AG20443 (cell line): ENCODE data around the gene GRM7.
"Not testable (repeated sequence)": the region's sequence is repeated elsewhere in the genome, so short reads cannot be mapped to it uniquely, and the experiment has no call there.

ENCODE experiments used
- DNase-seq: peaks from one replicate; pipeline ENCODE4 v3.0.0; 2012; ENCODE audit warnings: low spot score, mixed read lengths

GRM7 gene

GRCh38 chr3:6860954-6861624 is at the start of gene GRM7:
Gene GRM7, plus strand, starts transcription at chr3:6861115.
- DNase-seq = no peak

- no peak for DNase-seq
Observed at GRCh38 chr3:6821411-6821810, 39.5 kb upstream of the GRM7 start.

DNA sequence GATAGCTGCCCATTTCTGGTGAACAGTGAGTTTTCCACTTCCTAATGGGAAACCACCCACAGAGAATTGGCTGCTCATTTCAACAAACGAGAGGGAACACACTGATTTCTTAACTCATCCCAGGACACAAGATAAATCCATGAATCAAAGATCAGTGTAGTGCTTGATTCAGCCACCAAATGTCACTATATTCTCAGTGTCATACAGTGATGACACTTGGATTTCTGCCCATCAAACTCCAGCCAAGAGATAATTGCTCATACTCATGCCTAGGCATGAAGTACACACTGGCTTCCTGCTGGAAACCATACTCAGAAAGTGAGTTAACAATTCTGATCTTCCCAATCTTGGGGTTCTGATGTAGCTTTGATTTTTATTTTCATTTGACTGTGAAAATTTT is 35.4 kb upstream of the GRM7 start:
- no peak for DNase-seq

GRCh38 chr3:6827453-6827852 is 33.5 kb upstream of the GRM7 start:
- DNase-seq = no peak

DNA sequence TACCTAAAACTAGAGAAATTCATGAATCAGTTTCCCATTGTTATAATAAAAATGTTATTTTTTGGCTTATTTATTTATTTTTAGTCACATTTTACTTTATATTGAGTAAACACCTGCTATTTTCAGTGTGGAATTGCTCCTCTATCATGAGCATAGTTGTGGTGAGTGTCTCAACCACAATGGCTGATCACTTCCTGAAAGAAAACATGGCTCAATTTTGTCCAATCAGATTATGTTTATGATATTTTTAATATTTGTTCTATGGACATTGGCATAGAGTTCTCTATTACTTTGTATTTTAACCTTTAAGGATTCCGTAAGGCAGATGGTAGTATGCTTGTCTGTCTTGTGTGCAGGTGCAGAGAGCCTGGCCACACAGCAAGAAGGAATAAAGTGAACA is 16.2 kb upstream of the GRM7 start:
- DNase-seq = no peak

DNA sequence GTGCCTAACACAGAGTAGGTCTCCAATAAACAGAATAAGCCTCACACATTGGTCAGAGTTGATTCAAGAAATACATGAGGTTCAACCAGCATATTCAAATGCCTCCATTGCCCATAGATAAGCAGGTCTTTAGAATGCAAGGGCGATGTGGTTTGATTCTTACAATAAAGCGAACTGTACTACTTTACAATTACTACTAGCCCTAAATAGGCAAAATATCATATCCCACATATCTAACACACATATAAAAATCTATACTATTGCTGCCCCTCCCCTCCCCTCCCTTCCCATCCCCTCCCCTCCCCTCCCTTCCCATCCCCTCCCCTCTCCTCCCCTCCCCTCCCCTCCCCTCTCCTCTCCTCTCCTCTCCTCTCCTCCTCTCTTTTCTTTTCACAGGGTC is 6.7 kb upstream of the GRM7 start:
- no peak for DNase-seq

DNA sequence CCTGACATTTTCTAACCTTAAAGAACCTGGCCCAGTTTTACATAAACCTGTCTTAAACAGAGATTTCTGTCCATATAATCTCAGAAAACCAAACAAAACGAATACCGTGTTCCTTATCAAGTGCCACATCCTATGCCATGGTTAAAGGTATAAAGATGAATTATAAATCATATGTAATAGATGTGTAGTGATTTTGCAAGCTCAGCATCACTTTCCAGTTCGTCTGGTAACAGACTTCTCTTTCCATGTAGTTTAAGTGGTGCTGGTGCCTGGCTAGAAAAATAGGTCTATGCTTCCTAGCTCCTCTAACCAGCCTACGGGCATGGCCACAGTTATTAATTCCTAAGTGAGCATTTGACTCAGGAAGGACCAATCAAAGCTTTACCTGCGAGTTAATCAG is 3.4 kb upstream of the GRM7 start:
- no peak for DNase-seq

DNA sequence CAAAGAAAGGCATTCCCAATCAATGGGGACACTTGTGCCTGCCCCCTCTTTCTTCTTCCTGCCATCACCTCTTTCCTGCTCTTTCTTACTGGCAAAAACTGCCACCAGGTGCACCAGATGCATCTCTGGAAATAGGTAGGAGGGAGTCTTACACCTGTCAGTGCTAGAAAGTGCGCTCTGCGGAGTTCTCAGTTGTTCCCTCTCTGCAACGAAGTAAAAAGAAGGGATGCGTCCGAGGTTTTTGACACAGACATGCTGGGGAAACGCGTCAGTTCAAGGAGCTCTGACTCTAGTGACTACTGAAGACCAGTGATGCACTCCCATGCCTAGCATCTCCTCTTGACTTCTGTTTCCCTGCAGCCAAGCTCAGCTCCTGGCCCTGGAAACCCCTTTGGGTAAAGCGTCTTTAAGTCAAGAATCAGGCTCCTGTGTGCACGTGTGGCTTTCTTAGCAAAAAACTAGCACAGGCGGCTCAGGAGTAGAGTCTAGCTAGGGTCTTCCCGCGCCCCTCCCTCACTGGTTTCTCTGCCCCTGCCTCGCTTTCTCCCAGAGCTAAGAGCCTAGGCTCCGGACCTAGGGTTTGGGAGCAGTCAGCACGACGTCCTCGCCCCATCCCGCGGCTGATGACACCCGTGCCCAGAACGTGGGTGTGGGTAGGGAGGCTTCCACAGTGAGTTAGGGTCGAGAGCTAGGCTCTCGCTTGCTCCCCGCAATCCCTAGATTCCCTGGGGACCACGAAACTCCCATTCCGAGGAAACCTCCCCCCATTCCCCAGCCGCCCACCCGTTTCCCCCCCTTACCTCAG is 564 bp upstream of the GRM7 start:
- DNase-seq = no peak

DNA sequence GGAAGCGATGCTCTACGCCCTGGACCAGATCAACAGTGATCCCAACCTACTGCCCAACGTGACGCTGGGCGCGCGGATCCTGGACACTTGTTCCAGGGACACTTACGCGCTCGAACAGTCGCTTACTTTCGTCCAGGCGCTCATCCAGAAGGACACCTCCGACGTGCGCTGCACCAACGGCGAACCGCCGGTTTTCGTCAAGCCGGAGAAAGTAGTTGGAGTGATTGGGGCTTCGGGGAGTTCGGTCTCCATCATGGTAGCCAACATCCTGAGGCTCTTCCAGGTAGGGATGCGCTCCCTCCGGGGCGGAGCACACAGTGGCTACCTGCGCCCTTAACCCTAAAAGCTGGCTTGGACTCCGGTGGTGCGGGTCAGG is 698 bp downstream of the GRM7 start:
- DNase-seq = no peak

GRCh38 chr3:6862041-6862879 is 1.3 kb downstream of the GRM7 start:
- DNase-seq = no peak

DNA sequence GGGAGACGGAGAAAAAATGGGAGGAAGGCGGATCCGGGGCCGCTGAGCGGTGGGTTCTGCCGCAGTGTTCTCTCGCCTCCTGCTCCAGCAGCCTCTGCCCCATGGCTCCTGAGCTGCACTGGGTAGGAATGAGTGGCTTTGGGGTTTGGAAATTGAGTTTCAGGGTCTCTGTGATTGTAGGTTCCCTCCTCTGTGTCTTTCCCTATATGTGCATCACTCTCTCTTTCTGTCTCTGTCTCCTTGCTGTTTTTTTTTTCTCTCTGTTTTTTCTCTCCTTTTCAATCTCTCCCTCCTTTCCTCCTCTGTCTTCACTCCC is 1.9 kb downstream of the GRM7 start:
- no peak for DNase-seq

- no peak for DNase-seq
Observed at GRCh38 chr3:6867269-6867668, 6.4 kb downstream of the GRM7 start.

DNA sequence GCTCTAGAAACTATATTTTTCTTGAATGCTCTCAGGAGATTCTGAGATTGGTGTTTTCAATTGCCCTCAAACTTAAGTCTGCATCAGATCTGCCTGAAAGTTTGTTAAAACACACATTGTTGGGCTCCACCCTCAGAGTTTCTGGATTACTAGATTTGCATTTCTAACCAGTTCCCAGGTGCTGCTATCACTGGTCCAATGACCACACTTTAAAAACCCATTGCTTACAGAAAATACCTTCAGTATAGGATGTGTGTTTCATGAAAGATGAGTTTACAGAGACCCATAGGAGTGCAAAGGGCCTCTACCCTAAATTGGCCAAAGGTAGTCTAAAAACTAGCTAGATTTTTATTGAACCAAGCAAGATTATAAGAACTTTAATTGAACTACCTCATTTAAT is 17.8 kb downstream of the GRM7 start:
- no peak for DNase-seq

- DNase-seq = no peak
Observed at GRCh38 chr3:6912240-6912639, 51.3 kb downstream of the GRM7 start.

DNA sequence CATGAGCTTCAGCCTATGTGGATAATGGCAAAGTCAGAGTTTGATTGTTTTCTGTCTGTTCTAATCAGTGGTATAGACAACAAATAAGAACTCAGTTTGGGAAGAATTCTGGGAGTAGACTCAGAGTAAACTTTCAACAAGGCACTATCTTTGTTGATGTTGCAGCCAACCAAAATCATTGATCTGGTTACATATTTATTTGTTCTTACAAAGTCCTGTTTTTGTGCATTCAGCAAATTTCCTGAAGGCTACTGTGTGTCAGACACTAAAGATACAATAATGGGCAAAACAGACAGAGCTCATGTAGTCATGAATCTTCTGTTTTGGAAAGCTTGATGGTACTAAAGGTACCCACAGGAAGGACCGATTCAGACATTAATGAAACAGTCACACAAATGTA is 55.0 kb downstream of the GRM7 start:
- DNase-seq = no peak

DNA sequence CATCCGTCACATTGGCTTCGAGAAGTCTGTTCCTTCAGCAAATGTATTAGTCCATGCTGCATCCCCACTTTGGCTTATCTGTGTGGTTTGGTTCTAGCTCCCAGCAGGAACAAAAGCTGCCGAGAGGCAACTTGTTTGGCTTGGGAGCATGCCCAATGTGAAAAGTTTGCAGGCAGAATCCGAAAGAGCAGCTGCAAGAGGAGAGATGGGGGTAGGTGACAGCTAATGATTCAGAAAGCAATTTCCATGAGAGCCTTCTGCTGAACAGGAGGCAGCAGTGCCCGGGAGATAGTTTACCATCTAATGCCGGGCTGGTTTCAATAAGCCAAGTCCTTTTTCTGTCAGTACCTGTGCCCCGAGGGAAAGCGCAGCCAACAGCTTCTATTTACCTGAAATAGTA is 60.2 kb downstream of the GRM7 start:
- DNase-seq = no peak

GRCh38 chr3:6921876-6922275 is 61.0 kb downstream of the GRM7 start:
- no peak for DNase-seq

DNA sequence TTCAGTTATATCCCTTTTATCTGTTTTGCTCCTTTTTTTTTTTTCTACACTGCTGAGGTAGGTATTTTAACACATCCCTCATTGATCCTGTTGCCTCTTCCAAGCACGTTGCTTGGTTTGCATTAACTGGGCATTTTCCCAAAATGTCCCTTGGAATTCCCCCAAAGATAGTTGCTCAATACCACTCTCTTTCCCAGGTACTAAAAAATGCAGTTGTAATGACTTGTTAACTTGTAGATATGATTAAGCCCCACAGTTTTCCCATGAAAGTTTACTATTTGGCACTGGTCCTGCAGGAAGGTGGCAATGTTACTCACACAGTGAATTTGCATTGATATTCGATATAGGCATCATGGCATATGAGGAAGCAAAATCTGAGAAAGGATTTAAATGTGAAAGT is 67.1 kb downstream of the GRM7 start:
- no peak for DNase-seq

DNA sequence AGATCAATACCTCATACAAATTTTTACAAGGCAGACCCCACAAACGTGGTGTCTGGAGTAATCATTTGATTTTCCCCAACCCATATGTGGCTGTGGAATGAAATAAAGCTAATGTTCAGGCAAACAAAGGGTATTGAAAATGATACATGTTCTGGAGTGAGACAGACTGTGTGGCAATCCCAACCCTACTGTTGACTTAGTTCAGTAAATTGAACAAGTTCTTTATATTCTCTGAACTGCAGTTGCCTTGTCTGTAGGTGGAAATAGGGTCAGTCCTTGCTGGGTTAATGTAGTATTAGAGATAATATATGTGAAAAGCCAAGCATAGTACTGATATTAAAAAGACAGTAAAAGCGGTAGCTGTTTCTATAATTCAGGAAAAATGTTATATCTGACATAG is 69.0 kb downstream of the GRM7 start:
- no peak for DNase-seq

GRCh38 chr3:6935418-6935817 is 74.5 kb downstream of the GRM7 start:
- DNase-seq = not testable (repeated sequence)

DNA sequence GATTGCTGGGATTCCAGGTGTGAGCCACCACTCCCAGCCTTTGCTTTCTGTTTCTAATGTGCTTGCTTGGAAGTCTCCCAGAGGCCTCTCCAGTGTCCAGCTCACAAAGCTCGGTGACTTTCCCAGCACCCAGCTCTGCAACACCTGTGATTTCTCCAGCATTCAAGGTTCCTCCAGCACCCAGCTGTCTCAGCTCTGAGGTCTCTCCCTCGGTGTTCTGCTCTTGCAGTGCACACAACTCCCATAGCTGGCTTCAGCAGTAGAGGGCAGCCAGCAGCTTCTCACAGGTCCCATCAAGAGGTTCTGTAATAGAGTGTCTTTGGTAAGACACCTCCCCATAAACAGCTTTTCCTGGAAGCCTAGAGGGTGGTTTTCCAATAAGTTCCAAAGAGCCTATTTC is 75.1 kb downstream of the GRM7 start:
- no peak for DNase-seq

DNA sequence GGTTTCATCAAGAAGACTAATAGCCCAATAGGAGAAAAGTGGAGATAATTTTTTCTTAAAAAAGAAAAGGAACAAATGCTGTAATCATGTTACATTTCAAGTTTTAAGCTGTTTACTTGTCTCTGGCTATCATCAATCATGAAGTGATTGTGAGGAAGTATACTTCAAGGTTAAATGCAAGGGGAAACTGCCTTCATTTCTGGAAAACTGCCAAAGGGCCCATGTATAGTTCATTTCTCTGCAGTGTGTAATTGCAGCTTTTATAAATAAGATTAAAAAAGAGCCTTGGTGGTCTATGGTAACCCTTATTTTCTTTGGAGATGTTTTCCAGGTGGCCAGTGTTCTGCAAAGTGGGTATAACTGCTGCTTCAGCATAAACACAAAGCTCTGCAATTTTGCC is 101.9 kb downstream of the GRM7 start:
- DNase-seq = no peak

GRCh38 chr3:6965881-6966280 is 105.0 kb downstream of the GRM7 start:
- no peak for DNase-seq
